ENCODE results near the gene CLDN22.

- TF ChIP-seq CTCF (IDR thresholded peaks at IDR 0.05) = no peak
- no peak for TF ChIP-seq EZH2 (IDR thresholded peaks at IDR 0.05; ENCODE audit: borderline replicate concordance, insufficient read depth, low read depth, low read length, poor library complexity, severe bottlenecking)
Observed at GRCh38 chr4:183345261-183345660, 25.2 kb upstream of the CLDN22 start.

Data from B cell (primary cell).